HG03103 (cell line): ENCODE measurements around the gene THSD4.
"Not testable (repeated sequence)": the region's sequence is repeated elsewhere in the genome, so short reads cannot be mapped to it uniquely, and the experiment has no call there.

Experiments used
- ATAC-seq: cut with Tn5 transposase; IDR thresholded peaks from one replicate; pipeline ENCODE4 v1.9.1; 2021; ENCODE audit warnings: low read depth; ENCODE audit not compliant: unreplicated experiment

The THSD4 gene

GRCh38 chr15:71392861-71393283 is 277.6 kb downstream of the THSD4 start:
- ATAC-seq, result no peak

GRCh38 chr15:71393383-71393782 is 278.1 kb downstream of the THSD4 start:
- ATAC-seq, result no peak

- ATAC-seq, result no peak
These were observed 281.4 kb downstream of the THSD4 start for GRCh38 chr15:71396536-71397125.

GRCh38 chr15:71397377-71397776 is 282.1 kb downstream of the THSD4 start:
- no peak for ATAC-seq

- ATAC-seq, result no peak
These were observed 285.0 kb downstream of the THSD4 start for GRCh38 chr15:71400294-71400693.

GRCh38 chr15:71401728-71402127 is 286.5 kb downstream of the THSD4 start:
- ATAC-seq, result not testable (repeated sequence)

DNA sequence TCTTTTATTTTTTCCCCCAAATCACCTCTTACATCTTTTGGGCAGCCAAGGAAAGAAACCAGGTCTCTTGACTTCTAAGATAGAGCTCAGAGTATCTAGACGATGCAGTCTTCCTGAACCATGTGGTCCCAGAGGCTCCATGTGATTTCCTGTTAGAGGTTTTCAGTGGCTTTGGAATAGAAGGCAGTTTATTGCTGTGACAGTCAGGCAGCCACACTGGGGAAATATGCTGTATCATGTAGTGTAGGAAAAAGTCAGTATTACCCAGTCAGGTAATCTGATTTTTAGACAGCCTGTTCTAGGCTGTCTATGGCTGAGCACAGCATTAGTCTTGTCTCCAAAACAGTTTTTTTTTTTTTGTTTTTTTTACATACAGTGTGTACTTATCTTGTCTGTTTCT is 294.3 kb downstream of the THSD4 start:
- ATAC-seq, result no peak

GRCh38 chr15:71410347-71410746 is 295.1 kb downstream of the THSD4 start:
- ATAC-seq, result no peak

DNA sequence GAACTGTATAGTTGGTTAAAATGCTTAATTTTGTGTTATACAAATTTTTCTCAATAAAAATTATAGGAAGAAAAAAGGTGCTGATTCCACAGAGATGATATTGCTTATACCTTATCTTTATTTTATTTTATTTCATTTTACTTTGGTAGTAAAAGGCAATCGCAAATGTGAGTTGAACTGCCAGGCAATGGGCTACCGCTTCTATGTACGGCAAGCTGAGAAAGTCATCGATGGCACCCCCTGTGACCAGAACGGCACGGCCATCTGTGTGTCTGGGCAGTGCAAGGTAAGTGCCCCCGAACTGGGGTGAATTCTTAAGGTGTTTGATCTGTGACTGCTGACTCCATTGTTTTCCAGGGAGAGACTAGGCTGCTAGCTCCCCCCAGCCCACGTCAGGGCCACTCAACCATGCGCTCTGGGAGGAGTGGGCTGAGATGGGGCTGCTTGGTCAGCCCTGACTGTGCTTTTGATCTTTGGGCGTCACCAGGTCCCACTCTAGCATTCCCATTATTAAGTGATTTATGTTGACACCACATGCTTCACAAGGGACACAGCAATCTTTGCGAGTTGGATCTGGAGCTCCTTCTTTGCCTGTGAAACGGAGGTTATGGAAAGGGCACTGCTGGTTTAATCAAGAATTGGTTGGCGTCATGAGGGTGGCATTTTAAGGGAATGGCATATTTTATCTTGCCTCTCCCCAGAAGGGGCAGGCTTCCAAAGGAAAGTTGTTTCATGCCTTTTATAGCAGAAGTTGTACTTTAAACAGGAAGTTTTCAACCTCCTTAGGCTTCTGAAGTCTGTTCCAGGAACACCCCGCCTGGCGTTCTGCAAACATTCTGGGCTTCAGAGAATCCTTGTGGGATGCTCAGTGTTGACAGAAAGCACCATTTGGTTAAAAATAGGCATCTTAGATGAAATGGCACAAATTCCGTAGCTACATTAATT is 296.5 kb downstream of the THSD4 start:
- ATAC-seq, result no peak

- ATAC-seq, result no peak
These were observed 298.1 kb downstream of the THSD4 start for GRCh38 chr15:71413419-71413818.

- no peak for ATAC-seq
These were observed 299.6 kb downstream of the THSD4 start for GRCh38 chr15:71414853-71415252.

GRCh38 chr15:71422530-71423259 is 307.4 kb downstream of the THSD4 start:
- ATAC-seq, result no peak

DNA sequence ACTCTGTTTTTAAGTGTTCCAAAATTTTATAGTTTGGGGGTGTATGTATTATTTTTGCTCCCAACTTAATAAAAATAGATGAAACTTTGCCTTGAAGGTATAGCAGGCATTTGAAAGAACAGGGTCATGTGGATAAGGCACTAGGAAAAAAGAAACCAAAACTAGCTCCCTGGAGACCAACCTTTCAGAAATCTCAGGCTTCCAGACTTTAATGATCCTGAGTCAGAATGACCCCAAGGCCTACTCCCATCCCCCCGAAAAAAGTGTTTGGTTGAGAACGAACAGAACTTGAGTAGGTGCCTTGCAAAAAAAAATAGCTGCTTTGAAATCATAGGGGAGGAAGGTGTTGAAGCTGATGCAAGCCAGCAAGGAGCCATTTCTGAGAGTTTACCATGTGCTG is 309.5 kb downstream of the THSD4 start:
- ATAC-seq, result no peak

GRCh38 chr15:71425388-71425787 is 310.1 kb downstream of the THSD4 start:
- ATAC-seq, result no peak

DNA sequence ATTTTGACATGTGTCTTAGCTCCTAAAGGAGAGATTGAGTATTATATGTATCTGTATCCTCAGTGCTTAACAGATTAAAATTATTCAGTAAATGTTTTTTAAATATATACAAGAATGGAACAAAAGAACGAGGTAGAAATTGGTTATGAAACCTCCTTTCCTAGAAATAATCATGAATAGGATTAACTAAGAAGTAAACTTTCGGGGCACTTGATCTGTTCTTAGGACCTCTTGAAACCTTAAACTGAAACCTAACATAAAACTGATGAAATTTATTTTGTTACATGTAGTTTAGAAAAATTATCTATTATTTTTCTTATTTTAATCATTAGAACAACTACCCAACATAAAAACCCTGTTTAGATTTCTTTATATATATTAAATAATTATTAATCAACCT is 311.5 kb downstream of the THSD4 start:
- no peak for ATAC-seq

DNA sequence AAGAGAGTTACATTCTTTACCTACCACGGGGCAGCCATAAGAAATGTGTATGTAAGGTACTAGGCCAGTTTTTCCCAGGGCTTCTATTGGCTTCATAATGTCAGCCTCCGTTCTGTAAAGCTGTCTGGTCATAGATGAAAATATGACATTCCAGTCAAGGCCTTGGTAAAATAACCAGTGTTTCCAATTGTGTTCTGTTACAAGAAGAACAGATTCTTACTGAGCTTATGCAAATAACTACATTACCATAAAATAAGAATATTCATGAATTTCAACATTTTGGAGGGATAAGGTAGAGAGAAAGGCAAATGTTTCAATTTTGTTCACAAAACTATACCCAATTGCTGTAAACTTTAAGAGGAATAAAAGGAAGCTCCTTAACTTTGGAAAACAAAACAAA is 315.5 kb downstream of the THSD4 start:
- no peak for ATAC-seq

DNA sequence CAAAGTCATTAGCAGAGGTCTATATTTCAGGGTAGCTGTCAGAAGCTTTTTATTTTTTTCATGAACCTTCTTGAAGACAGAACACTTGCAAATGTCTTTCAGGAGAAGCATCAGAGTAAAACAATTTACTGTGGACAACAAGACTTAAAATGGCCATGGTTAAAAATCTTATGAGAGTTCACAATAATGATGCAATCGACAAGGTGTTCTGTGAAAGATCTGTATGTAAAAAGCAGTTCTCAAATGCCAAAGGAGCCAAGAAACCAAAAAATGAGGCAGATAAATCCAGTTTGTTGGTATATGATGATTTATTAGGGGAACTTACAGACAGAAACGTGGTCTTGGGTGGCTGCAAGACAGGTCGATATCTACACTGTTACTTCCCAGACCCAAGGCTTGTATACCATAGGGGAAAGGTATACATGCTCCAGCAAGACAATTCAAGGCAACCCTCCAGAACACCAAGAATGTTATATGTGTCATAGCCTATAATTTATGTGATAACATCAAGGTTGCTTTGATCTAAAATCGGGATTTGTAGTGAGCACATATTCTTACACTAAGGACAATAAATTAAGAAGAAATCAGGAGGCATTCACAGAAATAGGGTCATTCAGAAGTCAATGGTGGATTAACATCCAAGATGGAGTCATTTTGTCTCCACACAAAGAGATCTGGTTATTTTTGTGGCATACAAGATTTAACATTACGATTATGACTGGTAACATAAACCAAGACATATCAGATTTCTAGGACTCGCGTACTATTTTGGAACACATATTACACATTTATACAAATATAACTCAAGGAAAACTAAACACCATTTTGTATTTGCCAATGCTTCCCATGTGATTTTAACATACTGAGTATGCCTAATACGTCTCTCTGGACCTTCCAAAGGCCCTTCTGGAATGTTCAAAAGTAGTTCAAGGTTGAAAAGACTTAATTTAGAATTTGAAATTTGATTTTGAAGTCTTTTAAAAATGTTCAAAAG is 316.4 kb downstream of the THSD4 start:
- no peak for ATAC-seq

GRCh38 chr15:71433402-71433801 is 318.1 kb downstream of the THSD4 start:
- ATAC-seq, result no peak

GRCh38 chr15:71434774-71435173 is 319.5 kb downstream of the THSD4 start:
- ATAC-seq, result no peak

- no peak for ATAC-seq
These were observed 320.3 kb downstream of the THSD4 start for GRCh38 chr15:71435552-71435951.
